Left ventricle myocardium inferior (tissue), 1 donor: ENCODE measurements around the gene USP12. TPM values are rescaled to one million over a fixed set of nuclear protein-coding genes. Genes with fewer than 3 reads are reported as not detected.

ENCODE experiments used
- DNase-seq: peaks from one replicate; pipeline ENCODE4 v3.0.0-alpha.2; 2020
- H3K27ac ChIP-seq: fragments of 200-600 bp; replicated peaks from 2 replicates; pipeline ENCODE4 v1.8.0; 2021
- H3K27me3 ChIP-seq: fragments of 200-600 bp; 2 replicates; pipeline ENCODE4 v1.8.0; 2021; ENCODE audit warnings: low read depth
- H3K36me3 ChIP-seq: fragments of 200-600 bp; 2 replicates; pipeline ENCODE4 v1.8.0; 2021
- H3K4me1 ChIP-seq: fragments of 200-600 bp; 2 replicates; pipeline ENCODE4 v1.8.0; 2021
- H3K4me3 ChIP-seq: fragments of 200-600 bp; 2 replicates; pipeline ENCODE4 v1.8.0; 2021; ENCODE audit warnings: mild to moderate bottlenecking, moderate library complexity
- H3K9me3 ChIP-seq: fragments of 200-600 bp; replicated peaks from 2 replicates; pipeline ENCODE4 v1.8.0; 2021
- intact Hi-C: fragments of 100-400 bp; cut with micrococcal nuclease; formaldehyde crosslinking; loops from one replicate; pipeline ENCODE4 v1.11.0; 2022
- total RNA-seq: library from RNA; stranded (reverse); fragmentation: NEBNext Ultra II Directional; extraction: Animal tissue kit (Norgen Biotek cat#: 25700); gene quantifications from one replicate; pipeline ENCODE4 v1.2.1, GENCODE V29; 2021
- TF ChIP-seq, protein P1 (sequence below): fragments of 200-600 bp; IDR thresholded peaks from 2 replicates; pipeline ENCODE4 v1.8.0; 2021; ENCODE audit warnings: antibody characterized with exemption, mild to moderate bottlenecking, borderline replicate concordance
- donor health status: DM: no; HTN: yes; CAD: no; lungs with severe emphysema.

USP12 gene
- total RNA-seq, 1 donor from 2014 or later: 16.8 TPM

DNA sequence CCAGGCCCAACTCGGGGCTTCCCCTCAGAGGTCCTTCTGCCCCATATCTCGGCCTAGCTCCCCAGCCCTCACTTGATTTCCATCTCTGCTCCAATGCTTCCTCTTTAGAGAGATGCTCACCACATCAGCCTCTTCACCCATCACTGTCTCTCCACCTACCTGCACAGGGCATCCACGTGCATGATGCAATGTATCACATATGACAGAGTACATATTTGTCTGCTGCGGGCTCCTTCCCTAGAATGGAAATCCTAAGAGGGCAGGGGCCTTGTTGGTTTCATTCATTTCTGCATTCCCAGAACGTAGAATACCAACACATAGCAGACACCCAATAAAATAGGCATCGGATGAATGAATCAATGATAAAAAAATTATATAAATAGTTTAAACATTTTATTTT is 130.3 kb downstream of the USP12 start:
- intact Hi-C loops: no loop called here
- TF ChIP-seq, protein P1, sequence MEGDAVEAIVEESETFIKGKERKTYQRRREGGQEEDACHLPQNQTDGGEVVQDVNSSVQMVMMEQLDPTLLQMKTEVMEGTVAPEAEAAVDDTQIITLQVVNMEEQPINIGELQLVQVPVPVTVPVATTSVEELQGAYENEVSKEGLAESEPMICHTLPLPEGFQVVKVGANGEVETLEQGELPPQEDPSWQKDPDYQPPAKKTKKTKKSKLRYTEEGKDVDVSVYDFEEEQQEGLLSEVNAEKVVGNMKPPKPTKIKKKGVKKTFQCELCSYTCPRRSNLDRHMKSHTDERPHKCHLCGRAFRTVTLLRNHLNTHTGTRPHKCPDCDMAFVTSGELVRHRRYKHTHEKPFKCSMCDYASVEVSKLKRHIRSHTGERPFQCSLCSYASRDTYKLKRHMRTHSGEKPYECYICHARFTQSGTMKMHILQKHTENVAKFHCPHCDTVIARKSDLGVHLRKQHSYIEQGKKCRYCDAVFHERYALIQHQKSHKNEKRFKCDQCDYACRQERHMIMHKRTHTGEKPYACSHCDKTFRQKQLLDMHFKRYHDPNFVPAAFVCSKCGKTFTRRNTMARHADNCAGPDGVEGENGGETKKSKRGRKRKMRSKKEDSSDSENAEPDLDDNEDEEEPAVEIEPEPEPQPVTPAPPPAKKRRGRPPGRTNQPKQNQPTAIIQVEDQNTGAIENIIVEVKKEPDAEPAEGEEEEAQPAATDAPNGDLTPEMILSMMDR: no peak
- H3K27me3 ChIP-seq: peaks cover 7% of the 10 kb centered on the region
- H3K9me3 ChIP-seq: no peaks in the 10 kb centered on the region
- no peak for DNase-seq
- H3K4me3 ChIP-seq: no peak overlapping the region
- H3K27ac ChIP-seq: no peak overlapping the region
- peaks cover 13% of the 10 kb centered on the region for H3K4me1 ChIP-seq
- no peaks in the 10 kb centered on the region for H3K36me3 ChIP-seq

DNA sequence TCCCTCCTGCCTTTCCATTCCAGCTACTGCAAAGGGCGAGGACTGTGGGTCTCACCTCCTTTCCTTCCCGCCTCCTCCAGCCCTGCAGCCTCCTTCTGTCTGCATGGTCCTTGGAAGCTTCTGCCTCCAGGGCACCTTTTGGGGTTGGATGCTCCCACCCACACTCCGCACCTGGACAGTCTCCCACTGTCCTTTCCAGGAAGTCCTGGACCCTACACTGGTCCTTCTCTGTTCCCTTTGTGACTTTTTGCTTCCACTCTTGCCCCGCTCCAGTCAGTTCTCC is 130.8 kb downstream of the USP12 start:
- H3K9me3 ChIP-seq: no peaks in the 10 kb centered on the region
- H3K27me3 ChIP-seq: peaks cover 7% of the 10 kb centered on the region
- TF ChIP-seq, protein P1: no peak
- peaks cover 19% of the 10 kb centered on the region for H3K4me1 ChIP-seq
- no peaks in the 10 kb centered on the region for H3K36me3 ChIP-seq
- no peak overlapping the region for H3K27ac ChIP-seq
- H3K4me3 ChIP-seq: no peak overlapping the region
- intact Hi-C loops: no loop called here
- DNase-seq: no peak

DNA sequence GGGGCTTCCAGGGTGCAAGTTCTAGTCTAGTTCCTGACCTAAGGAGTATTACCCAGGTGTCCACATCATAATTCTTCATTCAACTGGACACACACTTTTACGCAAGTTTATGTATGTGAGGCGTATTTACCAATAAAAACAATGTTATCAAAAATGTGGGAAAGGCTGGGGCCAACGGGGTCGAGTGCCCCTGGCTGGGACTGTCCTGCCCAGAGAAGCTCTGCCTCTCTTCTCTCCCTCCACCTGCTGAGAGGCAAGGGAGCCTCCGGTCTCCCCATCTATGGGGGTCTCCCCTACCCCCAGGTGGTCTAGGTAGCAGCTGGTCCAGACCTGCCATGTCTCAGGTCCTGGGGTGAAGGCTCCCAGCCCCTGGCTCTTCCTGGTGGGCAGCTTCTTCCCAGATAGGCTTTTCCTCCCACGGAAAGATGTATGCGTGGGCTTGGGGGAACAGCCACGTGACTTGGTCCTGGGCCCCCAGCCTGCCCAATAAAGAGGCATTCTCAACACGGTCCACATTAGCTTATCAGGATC is 132.4 kb downstream of the USP12 start:
- intact Hi-C loops: no loop called here
- DNase-seq: no peak
- peaks cover 32% of the 10 kb centered on the region for H3K4me1 ChIP-seq
- no peaks in the 10 kb centered on the region for H3K9me3 ChIP-seq
- TF ChIP-seq, protein P1: no peak
- peaks cover 8% of the 10 kb centered on the region for H3K27me3 ChIP-seq
- no peak overlapping the region for H3K4me3 ChIP-seq
- H3K36me3 ChIP-seq: no peaks in the 10 kb centered on the region
- H3K27ac ChIP-seq: no peak overlapping the region

DNA sequence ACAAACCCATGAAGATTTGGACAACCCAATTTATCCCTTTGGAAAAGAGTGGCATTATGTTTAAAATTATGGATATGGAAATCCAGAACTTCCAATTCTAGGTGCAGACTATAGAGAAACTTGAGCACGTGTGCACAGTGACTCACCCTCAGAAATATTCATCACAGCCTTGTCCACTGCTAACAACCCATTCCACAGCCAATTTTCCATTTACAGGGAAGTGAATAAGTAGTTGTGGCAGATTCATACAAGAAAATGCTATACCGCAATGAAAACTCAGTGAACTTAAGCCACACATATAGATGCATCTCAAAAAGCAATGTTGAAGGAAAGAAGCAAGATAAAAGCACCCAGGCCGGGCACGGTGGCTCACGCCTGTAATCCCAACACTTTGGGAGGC is 133.3 kb downstream of the USP12 start:
- Histone ChIP-seq H3K9me3 (no peaks in the 10 kb centered on the region), H3K4me1 (peaks cover 32% of the 10 kb centered on the region), H3K4me3 (no peak overlapping the region), H3K27ac (no peak overlapping the region), H3K27me3 (peaks cover 13% of the 10 kb centered on the region), H3K36me3 (no peaks in the 10 kb centered on the region)
- DNase-seq: no peak
- intact Hi-C loops: no loop called here
- TF ChIP-seq, protein P1: no peak

DNA sequence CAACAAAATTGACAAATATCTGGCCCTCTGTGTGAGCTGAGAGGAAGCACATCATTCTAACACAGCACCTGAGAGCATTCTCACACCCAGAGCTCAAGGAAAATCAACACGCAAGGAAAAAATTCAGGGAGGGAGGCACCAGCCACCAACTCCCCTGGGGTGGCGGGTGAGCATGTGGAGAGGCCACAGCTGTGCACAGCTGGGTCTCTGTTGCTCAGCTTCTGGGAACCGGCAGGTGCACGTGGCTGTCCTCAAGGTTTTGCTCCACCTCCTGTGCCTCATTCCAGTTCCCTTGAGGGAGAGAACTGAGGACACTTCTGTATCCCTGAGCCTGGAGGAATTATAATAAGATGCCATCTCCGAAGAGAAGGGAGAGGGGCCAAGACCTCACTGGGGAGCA is 134.0 kb downstream of the USP12 start:
- H3K4me3 ChIP-seq: no peak overlapping the region
- no peak overlapping the region for H3K27ac ChIP-seq
- TF ChIP-seq, protein P1: no peak
- H3K27me3 ChIP-seq: peaks cover 13% of the 10 kb centered on the region
- H3K36me3 ChIP-seq: no peaks in the 10 kb centered on the region
- H3K4me1 ChIP-seq: peaks cover 32% of the 10 kb centered on the region
- intact Hi-C loops: no loop called here
- H3K9me3 ChIP-seq: no peaks in the 10 kb centered on the region
- DNase-seq: no peak

GRCh38 chr13:27037171-27037570 is 134.4 kb downstream of the USP12 start:
- no peaks in the 10 kb centered on the region for H3K9me3 ChIP-seq
- peaks cover 13% of the 10 kb centered on the region for H3K27me3 ChIP-seq
- DNase-seq: no peak
- peaks cover 32% of the 10 kb centered on the region for H3K4me1 ChIP-seq
- no peaks in the 10 kb centered on the region for H3K36me3 ChIP-seq
- no peak overlapping the region for H3K27ac ChIP-seq
- no peak overlapping the region for H3K4me3 ChIP-seq
- TF ChIP-seq, protein P1: no peak
- intact Hi-C loops: no loop called here
